Limb (tissue), 2 donors: ENCODE data around the gene NFIB.

Experiments
- DNase-seq, 2 donors: peaks; one replicate each; pipeline ENCODE4 v3.0.0-alpha.2; 2016; ENCODE audit errors: extremely low spot score in 2 of 2

Gene NFIB

GRCh38 chr9:14083366-14083765 is 230.6 kb downstream of the NFIB start:
- no peak for DNase-seq

- DNase-seq: no peak
Observed at GRCh38 chr9:14082732-14083131, 231.2 kb downstream of the NFIB start.

GRCh38 chr9:14081745-14082144 is 232.2 kb downstream of the NFIB start:
- DNase-seq: no peak

- DNase-seq: no peak
Observed at GRCh38 chr9:14080959-14081542, 232.9 kb downstream of the NFIB start.

- DNase-seq: no peak
Observed at GRCh38 chr9:14079440-14079839, 234.5 kb downstream of the NFIB start.

- no peak for DNase-seq
Observed at GRCh38 chr9:14077672-14078071, 236.3 kb downstream of the NFIB start.

- no peak for DNase-seq
Observed at GRCh38 chr9:14075218-14075617, 238.7 kb downstream of the NFIB start.

GRCh38 chr9:14072850-14073249 is 241.1 kb downstream of the NFIB start:
- no peak for DNase-seq

- no peak for DNase-seq
Observed at GRCh38 chr9:14071484-14071883, 242.5 kb downstream of the NFIB start.

- DNase-seq: no peak
Observed at GRCh38 chr9:14068690-14069089, 245.3 kb downstream of the NFIB start.

- DNase-seq: no peak
Observed at GRCh38 chr9:14066831-14067230, 247.1 kb downstream of the NFIB start.

GRCh38 chr9:14066032-14066431 is 247.9 kb downstream of the NFIB start:
- DNase-seq: no peak

- DNase-seq: no peak
Observed at GRCh38 chr9:14064940-14065339, 249.0 kb downstream of the NFIB start.

- peak in 1 of 2 donors; percentile 71 for DNase-seq
Observed at GRCh38 chr9:14063756-14064155, 250.2 kb downstream of the NFIB start.

GRCh38 chr9:14062586-14063221 is 251.2 kb downstream of the NFIB start:
- DNase-seq: peak in 1 of 2 donors; percentile 73

GRCh38 chr9:14061936-14062585 is 251.9 kb downstream of the NFIB start:
- no peak for DNase-seq

GRCh38 chr9:14058325-14058688 is 255.6 kb downstream of the NFIB start:
- DNase-seq: no peak

GRCh38 chr9:14057368-14058324 is 256.3 kb downstream of the NFIB start:
- DNase-seq: peak in 1 of 2 donors; percentile 24

- peak in 1 of 2 donors; percentile 19 for DNase-seq
Observed at GRCh38 chr9:14056316-14056861, 257.6 kb downstream of the NFIB start.

GRCh38 chr9:14054096-14054495 is 259.8 kb downstream of the NFIB start:
- DNase-seq: no peak

- DNase-seq: no peak
Observed at GRCh38 chr9:14052359-14052758, 261.6 kb downstream of the NFIB start.

- no peak for DNase-seq
Observed at GRCh38 chr9:14051419-14051818, 262.5 kb downstream of the NFIB start.
